MM.1S (cell line): Measurements from ENCODE around the gene ANKRD16.

Source experiments
- EZH2 ChIP-seq: fragments of 300-600 bp; sonication (generic); optimal IDR thresholded peaks from 2 replicates; pipeline ENCODE3; 2017; ENCODE audit warnings: low read depth, mild to moderate bottlenecking, antibody characterized with exemption, low read length, mixed read lengths
- EZH2phosphoT487 ChIP-seq: fragments of 300-600 bp; sonication (generic); IDR thresholded peaks from 2 replicates; pipeline ENCODE4 v1.6.1; 2018; ENCODE audit warnings: antibody characterized with exemption, low read length
- TF ChIP-seq, protein P1 (sequence below): fragments of 300-600 bp; sonication (generic); IDR thresholded peaks from 2 replicates; pipeline ENCODE4 v1.5.1; 2016; ENCODE audit warnings: antibody characterized with exemption, low read length, mixed read lengths

- TF ChIP-seq, protein P1, sequence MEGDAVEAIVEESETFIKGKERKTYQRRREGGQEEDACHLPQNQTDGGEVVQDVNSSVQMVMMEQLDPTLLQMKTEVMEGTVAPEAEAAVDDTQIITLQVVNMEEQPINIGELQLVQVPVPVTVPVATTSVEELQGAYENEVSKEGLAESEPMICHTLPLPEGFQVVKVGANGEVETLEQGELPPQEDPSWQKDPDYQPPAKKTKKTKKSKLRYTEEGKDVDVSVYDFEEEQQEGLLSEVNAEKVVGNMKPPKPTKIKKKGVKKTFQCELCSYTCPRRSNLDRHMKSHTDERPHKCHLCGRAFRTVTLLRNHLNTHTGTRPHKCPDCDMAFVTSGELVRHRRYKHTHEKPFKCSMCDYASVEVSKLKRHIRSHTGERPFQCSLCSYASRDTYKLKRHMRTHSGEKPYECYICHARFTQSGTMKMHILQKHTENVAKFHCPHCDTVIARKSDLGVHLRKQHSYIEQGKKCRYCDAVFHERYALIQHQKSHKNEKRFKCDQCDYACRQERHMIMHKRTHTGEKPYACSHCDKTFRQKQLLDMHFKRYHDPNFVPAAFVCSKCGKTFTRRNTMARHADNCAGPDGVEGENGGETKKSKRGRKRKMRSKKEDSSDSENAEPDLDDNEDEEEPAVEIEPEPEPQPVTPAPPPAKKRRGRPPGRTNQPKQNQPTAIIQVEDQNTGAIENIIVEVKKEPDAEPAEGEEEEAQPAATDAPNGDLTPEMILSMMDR, result no peak
- TF ChIP-seq EZH2, result no peak
- TF ChIP-seq EZH2phosphoT487, result no peak
These were observed 6.7 kb downstream of the ANKRD16 start for GRCh38 chr10:5882961-5883360.
